NCI-H446 (cell line): Measurements from ENCODE around the gene MKRN2.
"Not testable (repeated sequence)": the region's sequence is repeated elsewhere in the genome, so short reads cannot be mapped to it uniquely, and the experiment has no call there.

Experiments used
- DNase-seq, 2 experiments: peaks; one replicate each; lab custom pipeline; 2025; lab: John Stamatoyannopoulos, UW

MKRN2 gene

GRCh38 chr3:12556690-12557472, at the start of gene MKRN2:
Gene MKRN2, plus strand, starts transcription at chr3:12557087. Its CDS starts 64 bp downstream, at chr3:12557151.
- peak; percentile 65 to 90 for DNase-seq

GRCh38 chr3:12507591-12508281, 49.2 kb upstream of the MKRN2 start:
- DNase-seq: peak in 1 of 2 experiments; percentile 40

- no peak for DNase-seq
Measured at GRCh38 chr3:12508291-12508700, 48.6 kb upstream of the MKRN2 start.

GRCh38 chr3:12509466-12509865, 47.4 kb upstream of the MKRN2 start:
- DNase-seq: no peak

- DNase-seq: no peak
Measured at GRCh38 chr3:12512534-12513118, 44.3 kb upstream of the MKRN2 start.

- DNase-seq: no peak
Measured at GRCh38 chr3:12513694-12514446, 43.0 kb upstream of the MKRN2 start.

GRCh38 chr3:12515631-12516030, 41.3 kb upstream of the MKRN2 start:
- DNase-seq: no peak

GRCh38 chr3:12516873-12517272, 40.0 kb upstream of the MKRN2 start:
- DNase-seq: no peak

GRCh38 chr3:12518261-12519028, 38.4 kb upstream of the MKRN2 start:
- DNase-seq: no peak

GRCh38 chr3:12521010-12521409, 35.9 kb upstream of the MKRN2 start:
- DNase-seq: no peak

GRCh38 chr3:12522721-12523120, 34.2 kb upstream of the MKRN2 start:
- DNase-seq: no peak

- DNase-seq: no peak
Measured at GRCh38 chr3:12527757-12528143, 29.1 kb upstream of the MKRN2 start.

GRCh38 chr3:12532182-12532581, 24.7 kb upstream of the MKRN2 start:
- no peak for DNase-seq

- no peak for DNase-seq
Measured at GRCh38 chr3:12536423-12536822, 20.5 kb upstream of the MKRN2 start.

GRCh38 chr3:12541625-12542024, 15.3 kb upstream of the MKRN2 start:
- no peak for DNase-seq

- not testable (repeated sequence) for DNase-seq
Measured at GRCh38 chr3:12543497-12543896, 13.4 kb upstream of the MKRN2 start.

- no peak for DNase-seq
Measured at GRCh38 chr3:12544652-12545472, 12.0 kb upstream of the MKRN2 start.

- DNase-seq: no peak
Measured at GRCh38 chr3:12545473-12545791, 11.5 kb upstream of the MKRN2 start, which contains the start of gene MKRN2OS. Gene MKRN2OS, minus strand, starts transcription at chr3:12545499. Its CDS starts 35 bp downstream, at chr3:12545464.

GRCh38 chr3:12549971-12550760, 6.7 kb upstream of the MKRN2 start:
- DNase-seq: no peak

- no peak for DNase-seq
Measured at GRCh38 chr3:12553921-12554391, 2.9 kb upstream of the MKRN2 start.
